ENCODE measurements around the gene BBS4.

GRCh38 chr15:72676838-72677237 lies 9.2 kb upstream of the BBS4 start:
- TF ChIP-seq, protein P1, sequence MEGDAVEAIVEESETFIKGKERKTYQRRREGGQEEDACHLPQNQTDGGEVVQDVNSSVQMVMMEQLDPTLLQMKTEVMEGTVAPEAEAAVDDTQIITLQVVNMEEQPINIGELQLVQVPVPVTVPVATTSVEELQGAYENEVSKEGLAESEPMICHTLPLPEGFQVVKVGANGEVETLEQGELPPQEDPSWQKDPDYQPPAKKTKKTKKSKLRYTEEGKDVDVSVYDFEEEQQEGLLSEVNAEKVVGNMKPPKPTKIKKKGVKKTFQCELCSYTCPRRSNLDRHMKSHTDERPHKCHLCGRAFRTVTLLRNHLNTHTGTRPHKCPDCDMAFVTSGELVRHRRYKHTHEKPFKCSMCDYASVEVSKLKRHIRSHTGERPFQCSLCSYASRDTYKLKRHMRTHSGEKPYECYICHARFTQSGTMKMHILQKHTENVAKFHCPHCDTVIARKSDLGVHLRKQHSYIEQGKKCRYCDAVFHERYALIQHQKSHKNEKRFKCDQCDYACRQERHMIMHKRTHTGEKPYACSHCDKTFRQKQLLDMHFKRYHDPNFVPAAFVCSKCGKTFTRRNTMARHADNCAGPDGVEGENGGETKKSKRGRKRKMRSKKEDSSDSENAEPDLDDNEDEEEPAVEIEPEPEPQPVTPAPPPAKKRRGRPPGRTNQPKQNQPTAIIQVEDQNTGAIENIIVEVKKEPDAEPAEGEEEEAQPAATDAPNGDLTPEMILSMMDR (IDR thresholded peaks at IDR 0.05), result no peak
- TF ChIP-seq EZH2 (IDR thresholded peaks at IDR 0.05; ENCODE audit: borderline replicate concordance, insufficient read depth, low read depth, low read length, poor library complexity, severe bottlenecking), result no peak
